Glomerular visceral epithelial cell (primary cell): Measurements from ENCODE around the gene DDT.
"Not testable (repeated sequence)": the region's sequence is repeated elsewhere in the genome, so short reads cannot be mapped to it uniquely, and the experiment has no call there.

ENCODE experiments used
- DNase-seq: peaks from one replicate; pipeline ENCODE4 v3.0.0-alpha.2; 2016; ENCODE audit errors: extremely low spot score

The DDT gene

GRCh38 chr22:23989583-23990244 is 15.5 kb upstream of the DDT start:
- DNase-seq, result not testable (repeated sequence)

GRCh38 chr22:23986538-23987178 is 12.4 kb upstream of the DDT start:
- not testable (repeated sequence) for DNase-seq

GRCh38 chr22:23986089-23986488 is 11.8 kb upstream of the DDT start:
- not testable (repeated sequence) for DNase-seq

- no peak for DNase-seq
Measured at GRCh38 chr22:23984430-23984829, 10.2 kb upstream of the DDT start.

- not testable (repeated sequence) for DNase-seq
Measured at GRCh38 chr22:23980567-23980966, 6.3 kb upstream of the DDT start.

- not testable (repeated sequence) for DNase-seq
Measured at GRCh38 chr22:23979557-23980240, 5.5 kb upstream of the DDT start, which contains the start of gene GSTT2. Gene GSTT2 (plus strand): TSS chr22:23980134.

GRCh38 chr22:23977304-23977703 is 3.1 kb upstream of the DDT start:
- DNase-seq, result not testable (repeated sequence)

GRCh38 chr22:23974836-23975352 is 653 bp upstream of the DDT start:
- not testable (repeated sequence) for DNase-seq

GRCh38 chr22:23971927-23972326 is 2.3 kb downstream of the DDT start:
- DNase-seq, result not testable (repeated sequence)

- no peak for DNase-seq
Measured at GRCh38 chr22:23970816-23971486, 3.3 kb downstream of the DDT start.

- no peak for DNase-seq
Measured at GRCh38 chr22:23970201-23970641, 4.0 kb downstream of the DDT start.

- DNase-seq, result no peak
Measured at GRCh38 chr22:23969071-23969470, 5.2 kb downstream of the DDT start.

- DNase-seq, result not testable (repeated sequence)
Measured at GRCh38 chr22:23966568-23966967, 7.7 kb downstream of the DDT start, which contains the start of gene DDTL. Gene DDTL (plus strand): TSS chr22:23966888. CDS start chr22:23966915, 27 bp downstream.

- DNase-seq, result not testable (repeated sequence)
Measured at GRCh38 chr22:23966094-23966493, 8.1 kb downstream of the DDT start.

- DNase-seq, result not testable (repeated sequence)
Measured at GRCh38 chr22:23961084-23961771, 13.0 kb downstream of the DDT start, which contains the start of gene GSTT2B. Gene GSTT2B (minus strand): TSS chr22:23961195. CDS start chr22:23961131, 64 bp downstream.

- DNase-seq, result peak; percentile 69
Measured at GRCh38 chr22:23956301-23956900, 17.8 kb downstream of the DDT start.

- not testable (repeated sequence) for DNase-seq
Measured at GRCh38 chr22:23955886-23956285, 18.4 kb downstream of the DDT start.

GRCh38 chr22:23954991-23955305 is 19.3 kb downstream of the DDT start:
- not testable (repeated sequence) for DNase-seq

- not testable (repeated sequence) for DNase-seq
Measured at GRCh38 chr22:23954193-23954990, 19.8 kb downstream of the DDT start.

- DNase-seq, result not testable (repeated sequence)
Measured at GRCh38 chr22:23953485-23953884, 20.8 kb downstream of the DDT start.
